Upper lobe of right lung (tissue), 1 donor: ENCODE results near the gene CPB1. TPM values are rescaled to one million over a fixed set of nuclear protein-coding genes. Genes with fewer than 3 reads are reported as not detected.

Experiments
- ATAC-seq: fragments of 200-7000 bp; cut with Tn5 transposase; one replicate; pipeline ENCODE4 v1.9.1; 2020; ENCODE audit warnings: mild to moderate bottlenecking, moderate library complexity
- DNase-seq: peaks from one replicate; pipeline ENCODE4 v3.0.0-alpha.2; 2020
- H3K27ac ChIP-seq: fragments of 200-600 bp; one replicate; pipeline ENCODE4 v1.8.0; 2022
- H3K27me3 ChIP-seq: fragments of 200-600 bp; one replicate; pipeline ENCODE4 v1.8.0; 2022; ENCODE audit warnings: mild to moderate bottlenecking
- H3K36me3 ChIP-seq: fragments of 200-600 bp; one replicate; pipeline ENCODE4 v1.8.0; 2022
- H3K4me1 ChIP-seq: fragments of 200-600 bp; one replicate; pipeline ENCODE4 v1.8.0; 2022
- H3K4me3 ChIP-seq: fragments of 200-600 bp; one replicate; pipeline ENCODE4 v1.8.0; 2022; ENCODE audit warnings: mild to moderate bottlenecking
- H3K9me3 ChIP-seq: fragments of 200-600 bp; one replicate; pipeline ENCODE4 v1.8.0; 2022
- CTCF ChIP-seq: fragments of 200-600 bp; IDR thresholded peaks from one replicate; pipeline ENCODE4 v1.8.0; 2022; ENCODE audit warnings: antibody characterized with exemption
- intact Hi-C: fragments of 100-400 bp; cut with DNase I; formaldehyde crosslinking; loops from one replicate; pipeline ENCODE4 v1.11.0; 2022
- total RNA-seq: library from RNA; stranded (reverse); fragmentation: NEBNext Ultra II Directional; extraction: Animal tissue kit (Norgen Biotek cat#: 25700); gene quantifications from one replicate; pipeline ENCODE4 v1.2.1, GENCODE V29; 2021
- donor health status: DM: no; HTN: yes; CAD: no; lungs with severe emphysema.

Gene CPB1
- total RNA-seq, 1 donor from 2014 or later: 6.9 TPM

- Histone ChIP-seq H3K27me3 (no peaks in the 10 kb centered on the region), H3K4me3 (no peak overlapping the region), H3K36me3 (no peaks in the 10 kb centered on the region), H3K4me1 (no peaks in the 10 kb centered on the region), H3K27ac (no peak overlapping the region), H3K9me3 (no peaks in the 10 kb centered on the region)
- intact Hi-C loops: no loop called here
- no peak for DNase-seq
- no peak for TF ChIP-seq CTCF
- no peak for ATAC-seq
Observed at GRCh38 chr3:148820361-148821245, 7.0 kb upstream of the CPB1 start.

DNA sequence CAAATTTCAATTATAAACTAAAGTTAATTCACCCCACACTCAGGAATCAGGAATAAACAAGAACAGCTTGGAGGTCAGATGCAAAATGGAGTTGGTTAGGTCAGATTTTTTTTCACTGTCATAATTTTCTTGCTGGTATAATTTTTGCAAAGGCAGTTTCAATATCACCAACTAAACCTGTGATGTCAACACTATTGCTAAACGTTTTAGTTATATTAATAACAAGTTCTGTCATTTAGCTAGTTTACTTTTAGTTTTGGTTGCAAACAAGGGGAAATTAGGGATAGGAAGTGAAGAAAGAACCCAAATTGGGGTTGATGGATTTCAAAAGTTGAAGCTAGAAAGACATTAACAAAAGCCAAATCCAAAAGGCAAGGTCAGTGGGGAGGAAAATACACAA, 4.6 kb upstream of the CPB1 start:
- Histone ChIP-seq H3K9me3 (no peaks in the 10 kb centered on the region), H3K27ac (no peak overlapping the region), H3K36me3 (no peaks in the 10 kb centered on the region), H3K4me1 (no peaks in the 10 kb centered on the region), H3K27me3 (no peaks in the 10 kb centered on the region), H3K4me3 (no peak overlapping the region)
- no peak for ATAC-seq
- TF ChIP-seq CTCF: no peak
- DNase-seq: no peak
- intact Hi-C loops: no loop called here

DNA sequence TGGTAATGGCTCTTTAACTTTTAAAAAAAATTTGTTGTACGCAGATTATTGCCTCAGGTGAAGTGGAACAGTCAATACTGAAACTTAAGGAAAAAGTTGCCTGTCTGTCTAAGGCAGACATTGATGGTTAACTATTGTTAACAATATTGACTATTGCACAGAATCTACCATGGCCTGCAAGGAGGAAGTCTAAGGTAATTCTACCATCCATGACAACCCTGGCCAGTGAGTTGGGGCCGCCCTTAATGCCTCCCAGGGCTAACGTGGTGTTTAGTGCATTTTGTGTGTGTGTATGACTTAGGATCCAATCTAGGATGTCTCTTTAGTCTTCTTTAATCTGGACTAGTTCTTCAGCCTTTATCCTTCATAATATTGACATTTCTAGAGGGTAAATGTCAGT, 2.1 kb upstream of the CPB1 start:
- ATAC-seq (no peak), DNase-seq (no peak)
- Histone ChIP-seq H3K4me1 (no peaks in the 10 kb centered on the region), H3K27ac (no peak overlapping the region), H3K4me3 (no peak overlapping the region), H3K9me3 (no peaks in the 10 kb centered on the region), H3K36me3 (no peaks in the 10 kb centered on the region), H3K27me3 (no peaks in the 10 kb centered on the region)
- TF ChIP-seq CTCF: no peak
- intact Hi-C loops: no loop called here

DNA sequence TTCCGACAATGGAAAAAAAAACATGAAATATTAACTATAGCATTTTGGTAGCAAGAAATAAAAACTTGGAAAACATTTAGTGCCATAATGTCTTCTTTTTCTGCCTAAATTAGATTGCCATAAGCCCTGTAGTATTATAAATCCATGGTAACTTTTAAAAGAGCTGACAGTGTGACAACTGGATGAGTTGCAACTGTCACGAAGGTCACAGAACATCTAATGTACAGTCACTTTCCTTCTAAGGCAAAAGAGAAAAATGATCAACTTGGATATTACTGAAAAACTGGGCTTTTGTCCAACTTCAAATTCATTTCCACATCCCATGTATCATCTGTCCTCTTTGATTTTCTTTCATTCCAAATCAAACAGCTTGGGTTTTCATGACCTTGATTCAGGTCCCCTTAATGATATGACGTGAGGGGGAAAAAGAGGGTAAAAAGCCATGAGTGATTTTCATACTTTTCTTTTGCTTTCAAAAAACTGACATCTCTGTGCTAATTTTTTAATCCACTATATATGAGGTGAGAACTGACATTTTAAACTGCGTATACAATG, 602 bp downstream of the CPB1 start:
- no peak for DNase-seq
- Histone ChIP-seq H3K27ac (no peak overlapping the region), H3K36me3 (no peaks in the 10 kb centered on the region), H3K9me3 (no peaks in the 10 kb centered on the region), H3K4me3 (no peak overlapping the region), H3K4me1 (no peaks in the 10 kb centered on the region), H3K27me3 (no peaks in the 10 kb centered on the region)
- no peak for TF ChIP-seq CTCF
- ATAC-seq: no peak
- intact Hi-C loops: no loop called here

- H3K4me1 ChIP-seq: no peaks in the 10 kb centered on the region
- TF ChIP-seq CTCF: no peak
- intact Hi-C loops: no loop called here
- H3K27ac ChIP-seq: no peak overlapping the region
- H3K27me3 ChIP-seq: no peaks in the 10 kb centered on the region
- H3K36me3 ChIP-seq: no peaks in the 10 kb centered on the region
- H3K4me3 ChIP-seq: no peak overlapping the region
- no peaks in the 10 kb centered on the region for H3K9me3 ChIP-seq
- ATAC-seq (no peak), DNase-seq (no peak)
Observed at GRCh38 chr3:148829926-148830325, 2.3 kb downstream of the CPB1 start.
